ENCODE measurements around the gene ZNF319. TPM values are rescaled to one million over a fixed set of nuclear protein-coding genes. Genes with fewer than 3 reads are reported as not detected.

The ZNF319 gene
- total RNA-seq, 1 donor from 2014 or later = 3.1 TPM

DNA sequence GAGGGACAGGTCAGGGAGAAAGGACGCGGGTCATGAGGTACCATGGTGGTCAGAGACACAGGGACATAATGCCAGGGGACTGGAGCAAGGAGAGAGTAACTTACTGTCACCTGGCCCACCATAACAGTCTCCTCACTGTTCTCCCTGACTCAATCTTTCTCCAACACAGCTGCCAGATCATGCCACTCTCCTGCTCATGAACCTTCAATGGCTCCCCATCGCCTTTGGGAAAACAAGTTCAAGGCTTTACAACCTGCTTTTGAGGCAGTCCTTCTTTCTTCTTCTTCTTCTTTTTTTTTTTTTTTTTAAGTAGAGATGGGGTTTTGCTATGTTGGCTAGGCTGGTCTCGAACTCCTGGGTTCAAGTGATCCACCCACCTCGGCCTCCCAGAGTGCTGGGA lies 52.4 kb downstream of the ZNF319 start:
- Histone ChIP-seq H3K4me3 (ENCODE audit: low read length in 3 of 3) (no peak overlapping the region), H3K9ac (ENCODE audit: low read depth in 1 of 3, low read length in 3 of 3) (no peak overlapping the region), H3K36me3 (ENCODE audit: control insufficient read depth in 3 of 3, insufficient read depth in 3 of 3, low read length in 3 of 3) (no peaks in the 10 kb centered on the region), H3K27ac (ENCODE audit: low read depth, low read length) (no peak overlapping the region), H3K9me3 (ENCODE audit: control insufficient read depth in 3 of 3, low read length in 3 of 3) (no peaks in the 10 kb centered on the region), H3K4me1 (ENCODE audit: control insufficient read depth in 3 of 3, insufficient read depth in 3 of 3, low read length in 3 of 3) (no peaks in the 10 kb centered on the region), H3K27me3 (ENCODE audit: control insufficient read depth in 3 of 3, insufficient read depth in 3 of 3, low read length in 3 of 3) (peaks cover 4 to 16% (median 7%) of the 10 kb centered on the region in 3 donors)

DNA sequence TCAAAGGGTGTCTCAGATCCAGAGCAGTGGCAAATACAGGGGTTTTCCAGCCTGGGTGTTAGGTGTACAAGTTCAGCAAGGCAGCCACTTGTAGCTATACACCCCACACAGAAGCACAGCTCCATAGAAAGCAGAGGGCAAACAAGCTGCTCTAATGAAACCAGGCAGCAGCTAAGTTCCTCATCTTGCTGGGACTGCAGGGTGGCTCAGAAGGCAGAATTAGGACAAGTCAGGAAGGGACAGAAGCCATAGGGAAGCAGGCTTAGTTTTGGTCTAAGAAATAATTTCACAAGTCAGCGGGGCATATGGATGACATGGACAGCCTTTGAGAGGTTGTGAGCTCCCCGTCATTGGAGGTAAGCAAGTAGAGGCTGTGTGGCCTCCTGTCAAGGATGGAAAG lies 53.2 kb downstream of the ZNF319 start:
- H3K36me3 ChIP-seq (ENCODE audit: control insufficient read depth in 3 of 3, insufficient read depth in 3 of 3, low read length in 3 of 3) = no peaks in the 10 kb centered on the region
- no peaks in the 10 kb centered on the region for H3K9me3 ChIP-seq (ENCODE audit: control insufficient read depth in 3 of 3, low read length in 3 of 3)
- H3K4me3 ChIP-seq (ENCODE audit: low read length in 3 of 3) = no peak overlapping the region
- no peaks in the 10 kb centered on the region for H3K4me1 ChIP-seq (ENCODE audit: control insufficient read depth in 3 of 3, insufficient read depth in 3 of 3, low read length in 3 of 3)
- peaks cover 4 to 16% (median 7%) of the 10 kb centered on the region in 3 donors for H3K27me3 ChIP-seq (ENCODE audit: control insufficient read depth in 3 of 3, insufficient read depth in 3 of 3, low read length in 3 of 3)
- H3K9ac ChIP-seq (ENCODE audit: low read depth in 1 of 3, low read length in 3 of 3) = no peak overlapping the region
- H3K27ac ChIP-seq (ENCODE audit: low read depth, low read length) = no peak overlapping the region

DNA sequence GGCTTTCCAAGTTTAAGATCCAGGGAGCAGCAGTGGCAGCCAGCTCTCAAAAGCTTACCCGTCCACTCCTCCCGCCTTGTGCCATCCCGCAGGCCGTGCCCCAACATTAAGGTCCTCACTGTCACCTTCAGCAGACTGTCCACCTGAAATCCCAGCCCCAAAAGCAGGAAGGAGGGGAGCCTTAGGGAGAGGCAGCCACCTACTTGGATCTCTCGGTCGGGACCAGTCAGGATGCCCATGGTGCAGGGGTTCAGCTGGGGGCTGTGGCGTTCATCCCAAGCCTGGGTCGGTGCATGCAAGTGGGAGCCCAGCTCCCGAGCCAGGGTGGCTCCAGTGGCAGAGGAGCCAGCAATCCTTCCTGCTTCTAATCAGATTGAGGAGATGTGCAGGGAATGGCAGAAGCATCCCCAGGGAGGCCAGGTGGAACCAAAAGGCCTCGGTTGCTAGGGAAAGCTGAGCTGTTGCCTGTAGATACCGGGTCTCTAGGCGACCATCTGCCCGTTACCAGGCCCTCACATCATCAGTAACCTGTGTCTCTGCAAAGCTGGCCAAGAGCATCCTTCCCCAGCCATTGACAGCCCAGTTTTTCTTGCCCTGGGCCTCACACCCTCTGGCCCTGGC lies 54.2 kb downstream of the ZNF319 start:
- no peak overlapping the region for H3K4me3 ChIP-seq (ENCODE audit: low read length in 3 of 3)
- peaks cover 4 to 16% (median 8%) of the 10 kb centered on the region in 3 donors for H3K27me3 ChIP-seq (ENCODE audit: control insufficient read depth in 3 of 3, insufficient read depth in 3 of 3, low read length in 3 of 3)
- no peak overlapping the region for H3K9ac ChIP-seq (ENCODE audit: low read depth in 1 of 3, low read length in 3 of 3)
- H3K9me3 ChIP-seq (ENCODE audit: control insufficient read depth in 3 of 3, low read length in 3 of 3) = no peaks in the 10 kb centered on the region
- H3K27ac ChIP-seq (ENCODE audit: low read depth, low read length) = no peak overlapping the region
- no peaks in the 10 kb centered on the region for H3K4me1 ChIP-seq (ENCODE audit: control insufficient read depth in 3 of 3, insufficient read depth in 3 of 3, low read length in 3 of 3)
- H3K36me3 ChIP-seq (ENCODE audit: control insufficient read depth in 3 of 3, insufficient read depth in 3 of 3, low read length in 3 of 3) = no peaks in the 10 kb centered on the region

GRCh38 chr16:57945740-57946138 lies 54.7 kb downstream of the ZNF319 start:
- Histone ChIP-seq H3K4me1 (ENCODE audit: control insufficient read depth in 3 of 3, insufficient read depth in 3 of 3, low read length in 3 of 3) (no peaks in the 10 kb centered on the region), H3K9me3 (ENCODE audit: control insufficient read depth in 3 of 3, low read length in 3 of 3) (no peaks in the 10 kb centered on the region), H3K27me3 (ENCODE audit: control insufficient read depth in 3 of 3, insufficient read depth in 3 of 3, low read length in 3 of 3) (peaks cover 5 to 14% (median 9%) of the 10 kb centered on the region in 3 donors), H3K36me3 (ENCODE audit: control insufficient read depth in 3 of 3, insufficient read depth in 3 of 3, low read length in 3 of 3) (no peaks in the 10 kb centered on the region), H3K27ac (ENCODE audit: low read depth, low read length) (no peak overlapping the region), H3K4me3 (ENCODE audit: low read length in 3 of 3) (no peak overlapping the region), H3K9ac (ENCODE audit: low read depth in 1 of 3, low read length in 3 of 3) (no peak overlapping the region)

DNA sequence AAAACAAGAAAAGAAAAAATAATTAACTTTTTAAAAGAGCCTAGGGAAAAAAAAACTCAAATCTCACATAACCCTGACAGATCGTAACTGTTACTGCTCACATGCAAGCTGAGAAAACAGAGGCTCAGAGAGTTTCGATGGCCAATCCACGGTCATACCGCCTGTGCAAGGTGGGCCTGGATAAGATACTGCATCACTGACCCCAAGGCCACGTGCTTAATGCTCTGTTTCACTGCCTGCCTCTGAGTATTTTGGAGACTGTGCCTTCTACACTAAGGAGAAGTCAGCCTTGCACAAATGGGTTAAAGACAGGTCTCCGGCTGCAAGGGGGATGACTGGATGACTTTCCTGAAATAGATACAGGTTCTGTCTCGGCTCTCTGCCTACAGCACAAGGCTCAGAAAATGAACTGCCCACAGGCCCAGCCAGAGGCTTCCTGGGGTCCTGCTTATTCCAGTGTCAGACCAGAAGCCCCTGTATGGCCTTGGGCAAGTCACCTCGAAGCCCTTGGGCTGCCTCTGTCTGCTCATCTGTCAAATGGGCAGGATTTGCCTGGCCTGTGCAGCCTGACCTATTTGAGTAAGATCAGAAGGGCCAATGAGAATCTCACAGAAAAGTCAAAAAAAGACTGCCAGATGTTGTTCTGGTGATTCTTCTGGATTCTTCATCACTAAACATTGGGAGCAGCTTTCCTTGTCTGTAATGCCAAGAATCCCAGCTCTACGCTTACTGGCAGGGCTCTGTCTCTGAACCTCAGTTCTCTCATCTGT lies 55.3 kb downstream of the ZNF319 start:
- Histone ChIP-seq H3K27me3 (ENCODE audit: control insufficient read depth in 3 of 3, insufficient read depth in 3 of 3, low read length in 3 of 3) (peaks cover 8 to 15% (median 10%) of the 10 kb centered on the region in 3 donors), H3K9ac (ENCODE audit: low read depth in 1 of 3, low read length in 3 of 3) (no peak overlapping the region), H3K36me3 (ENCODE audit: control insufficient read depth in 3 of 3, insufficient read depth in 3 of 3, low read length in 3 of 3) (no peaks in the 10 kb centered on the region), H3K4me1 (ENCODE audit: control insufficient read depth in 3 of 3, insufficient read depth in 3 of 3, low read length in 3 of 3) (no peaks in the 10 kb centered on the region), H3K9me3 (ENCODE audit: control insufficient read depth in 3 of 3, low read length in 3 of 3) (no peaks in the 10 kb centered on the region), H3K4me3 (ENCODE audit: low read length in 3 of 3) (no peak overlapping the region), H3K27ac (ENCODE audit: low read depth, low read length) (no peak overlapping the region)

Other genes with a start within 250 kb of the ZNF319 start
- 9.9 TPM for gene KIFC3, start 198.2 kb downstream of the ZNF319 start, total RNA-seq
- gene CNGB1, start 29.5 kb downstream of the ZNF319 start, total RNA-seq = not detected
- 2.1 TPM for gene USB1, start 735 bp upstream of the ZNF319 start, total RNA-seq
- gene MMP15, start 25.1 kb upstream of the ZNF319 start, total RNA-seq = 15.1 TPM
- gene CFAP20, start 128.7 kb upstream of the ZNF319 start, total RNA-seq = 47.5 TPM
- 53.2 TPM for gene CSNK2A2, start 197.4 kb upstream of the ZNF319 start, total RNA-seq

All from skeletal muscle tissue (tissue), 4 donors.